ENCODE results near the gene ASIC3.

The ASIC3 gene

GRCh38 chr7:151043959-151044358, 4.4 kb upstream of the ASIC3 start:
- H3K27ac ChIP-seq (ENCODE audit: insufficient read depth, low read depth, low read length, poor library complexity, severe bottlenecking), result no peak overlapping the region
- H3K27me3 ChIP-seq (ENCODE audit: control insufficient read depth, insufficient read depth, low read length, poor library complexity, severe bottlenecking), result peaks cover 7% of the 10 kb centered on the region
- no peaks in the 10 kb centered on the region for H3K9me3 ChIP-seq (ENCODE audit: control insufficient read depth, low read length)
- H3K4me1 ChIP-seq (ENCODE audit: control insufficient read depth, insufficient read depth, low read length), result no peaks in the 10 kb centered on the region
- H3K36me3 ChIP-seq (ENCODE audit: control insufficient read depth, insufficient read depth, low read length), result no peaks in the 10 kb centered on the region
- no peak overlapping the region for H3K4me3 ChIP-seq (ENCODE audit: insufficient read depth, low read depth, low read length)
- 95 to 96% methylated on average over 20 of the region's 20 CpGs for WGBS, 2 experiments

GRCh38 chr7:151045262-151045661, 3.1 kb upstream of the ASIC3 start:
- Histone ChIP-seq H3K4me3 (ENCODE audit: insufficient read depth, low read depth, low read length) (no peak overlapping the region), H3K4me1 (ENCODE audit: control insufficient read depth, insufficient read depth, low read length) (no peaks in the 10 kb centered on the region), H3K27ac (ENCODE audit: insufficient read depth, low read depth, low read length, poor library complexity, severe bottlenecking) (no peak overlapping the region), H3K36me3 (ENCODE audit: control insufficient read depth, insufficient read depth, low read length) (no peaks in the 10 kb centered on the region), H3K9me3 (ENCODE audit: control insufficient read depth, low read length) (no peaks in the 10 kb centered on the region), H3K27me3 (ENCODE audit: control insufficient read depth, insufficient read depth, low read length, poor library complexity, severe bottlenecking) (peaks cover 18% of the 10 kb centered on the region)
- WGBS, 2 experiments, result 85 to 86% methylated on average over 11 of the region's 11 CpGs

GRCh38 chr7:151045967-151046366, 2.4 kb upstream of the ASIC3 start:
- Histone ChIP-seq H3K27ac (ENCODE audit: insufficient read depth, low read depth, low read length, poor library complexity, severe bottlenecking) (no peak overlapping the region), H3K27me3 (ENCODE audit: control insufficient read depth, insufficient read depth, low read length, poor library complexity, severe bottlenecking) (peaks cover 25% of the 10 kb centered on the region), H3K4me1 (ENCODE audit: control insufficient read depth, insufficient read depth, low read length) (no peaks in the 10 kb centered on the region), H3K4me3 (ENCODE audit: insufficient read depth, low read depth, low read length) (no peak overlapping the region), H3K36me3 (ENCODE audit: control insufficient read depth, insufficient read depth, low read length) (no peaks in the 10 kb centered on the region), H3K9me3 (ENCODE audit: control insufficient read depth, low read length) (no peaks in the 10 kb centered on the region)
- WGBS, 2 experiments, result 90 to 93% methylated on average over 9 of the region's 9 CpGs

- Histone ChIP-seq H3K4me3 (ENCODE audit: insufficient read depth, low read depth, low read length) (no peak overlapping the region), H3K4me1 (ENCODE audit: control insufficient read depth, insufficient read depth, low read length) (no peaks in the 10 kb centered on the region), H3K27ac (ENCODE audit: insufficient read depth, low read depth, low read length, poor library complexity, severe bottlenecking) (no peak overlapping the region), H3K36me3 (ENCODE audit: control insufficient read depth, insufficient read depth, low read length) (no peaks in the 10 kb centered on the region), H3K9me3 (ENCODE audit: control insufficient read depth, low read length) (no peaks in the 10 kb centered on the region), H3K27me3 (ENCODE audit: control insufficient read depth, insufficient read depth, low read length, poor library complexity, severe bottlenecking) (peaks cover 33% of the 10 kb centered on the region)
- WGBS, 2 experiments, result 90 to 91% methylated on average over 14 of the region's 14 CpGs
Measured at GRCh38 chr7:151046603-151047573, 1.4 kb upstream of the ASIC3 start.

DNA sequence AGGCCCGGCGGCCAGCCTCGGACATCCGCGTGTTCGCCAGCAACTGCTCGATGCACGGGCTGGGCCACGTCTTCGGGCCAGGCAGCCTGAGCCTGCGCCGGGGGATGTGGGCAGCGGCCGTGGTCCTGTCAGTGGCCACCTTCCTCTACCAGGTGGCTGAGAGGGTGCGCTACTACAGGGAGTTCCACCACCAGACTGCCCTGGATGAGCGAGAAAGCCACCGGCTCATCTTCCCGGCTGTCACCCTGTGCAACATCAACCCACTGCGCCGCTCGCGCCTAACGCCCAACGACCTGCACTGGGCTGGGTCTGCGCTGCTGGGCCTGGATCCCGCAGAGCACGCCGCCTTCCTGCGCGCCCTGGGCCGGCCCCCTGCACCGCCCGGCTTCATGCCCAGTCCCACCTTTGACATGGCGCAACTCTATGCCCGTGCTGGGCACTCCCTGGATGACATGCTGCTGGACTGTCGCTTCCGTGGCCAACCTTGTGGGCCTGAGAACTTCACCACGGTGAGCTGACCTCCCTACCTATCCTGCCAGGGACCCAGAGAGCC, 656 bp downstream of the ASIC3 start:
- no peaks in the 10 kb centered on the region for H3K9me3 ChIP-seq (ENCODE audit: control insufficient read depth, low read length)
- H3K4me3 ChIP-seq (ENCODE audit: insufficient read depth, low read depth, low read length), result no peak overlapping the region
- H3K36me3 ChIP-seq (ENCODE audit: control insufficient read depth, insufficient read depth, low read length), result no peaks in the 10 kb centered on the region
- no peak overlapping the region for H3K27ac ChIP-seq (ENCODE audit: insufficient read depth, low read depth, low read length, poor library complexity, severe bottlenecking)
- H3K27me3 ChIP-seq (ENCODE audit: control insufficient read depth, insufficient read depth, low read length, poor library complexity, severe bottlenecking), result peaks cover 41% of the 10 kb centered on the region
- WGBS, 2 experiments, result 93 to 94% methylated on average over 38 of the region's 38 CpGs
- no peaks in the 10 kb centered on the region for H3K4me1 ChIP-seq (ENCODE audit: control insufficient read depth, insufficient read depth, low read length)

DNA sequence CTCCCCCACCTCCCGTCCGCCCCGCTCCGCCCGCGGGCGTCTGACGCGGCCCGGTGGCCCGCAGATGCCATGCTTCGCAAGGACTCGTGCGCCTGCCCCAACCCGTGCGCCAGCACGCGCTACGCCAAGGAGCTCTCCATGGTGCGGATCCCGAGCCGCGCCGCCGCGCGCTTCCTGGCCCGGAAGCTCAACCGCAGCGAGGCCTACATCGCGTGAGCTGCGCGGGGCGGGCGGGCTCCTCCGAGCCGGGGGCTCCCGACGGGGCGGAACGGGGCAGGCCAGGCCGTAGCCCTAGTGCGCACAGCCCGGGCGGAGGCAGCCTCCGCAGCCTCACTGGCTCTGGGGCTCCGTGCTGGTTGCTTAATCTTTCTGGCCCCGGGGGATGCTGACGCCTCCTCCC, 2.8 kb downstream of the ASIC3 start:
- 2 to 3% methylated on average over 50 of the region's 50 CpGs for WGBS, 2 experiments
- H3K4me1 ChIP-seq (ENCODE audit: control insufficient read depth, insufficient read depth, low read length), result no peaks in the 10 kb centered on the region
- no peak overlapping the region for H3K27ac ChIP-seq (ENCODE audit: insufficient read depth, low read depth, low read length, poor library complexity, severe bottlenecking)
- H3K9me3 ChIP-seq (ENCODE audit: control insufficient read depth, low read length), result no peaks in the 10 kb centered on the region
- H3K36me3 ChIP-seq (ENCODE audit: control insufficient read depth, insufficient read depth, low read length), result no peaks in the 10 kb centered on the region
- H3K4me3 ChIP-seq (ENCODE audit: insufficient read depth, low read depth, low read length), result no peak overlapping the region
- peaks cover 46% of the 10 kb centered on the region for H3K27me3 ChIP-seq (ENCODE audit: control insufficient read depth, insufficient read depth, low read length, poor library complexity, severe bottlenecking)

DNA sequence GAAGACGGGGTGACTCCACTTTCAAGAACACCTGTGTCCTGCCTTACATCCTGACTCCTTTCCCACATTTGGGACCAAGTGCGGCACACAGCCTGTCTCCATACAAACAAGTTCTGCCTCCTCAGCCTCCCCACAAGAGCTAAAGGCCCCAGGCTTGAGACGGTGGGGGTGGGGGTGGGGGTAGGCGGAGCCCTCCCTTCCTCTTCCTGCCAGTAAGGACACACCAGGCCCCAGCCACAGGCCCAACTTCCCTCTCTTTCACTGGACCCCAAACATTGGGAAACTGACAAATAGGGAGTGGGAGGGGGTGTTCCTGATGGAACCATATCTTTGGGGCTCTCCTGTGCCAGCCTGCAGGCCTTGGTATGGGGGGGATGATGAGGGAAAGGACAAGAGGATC, 4.8 kb downstream of the ASIC3 start:
- Histone ChIP-seq H3K27ac (ENCODE audit: insufficient read depth, low read depth, low read length, poor library complexity, severe bottlenecking) (no peak overlapping the region), H3K27me3 (ENCODE audit: control insufficient read depth, insufficient read depth, low read length, poor library complexity, severe bottlenecking) (peaks cover 59% of the 10 kb centered on the region), H3K36me3 (ENCODE audit: control insufficient read depth, insufficient read depth, low read length) (no peaks in the 10 kb centered on the region), H3K9me3 (ENCODE audit: control insufficient read depth, low read length) (no peaks in the 10 kb centered on the region), H3K4me3 (ENCODE audit: insufficient read depth, low read depth, low read length) (no peak overlapping the region), H3K4me1 (ENCODE audit: control insufficient read depth, insufficient read depth, low read length) (peaks cover 4% of the 10 kb centered on the region)
- 81 to 84% methylated on average over 2 to 4 of the region's 4 CpGs for WGBS, 2 experiments

DNA sequence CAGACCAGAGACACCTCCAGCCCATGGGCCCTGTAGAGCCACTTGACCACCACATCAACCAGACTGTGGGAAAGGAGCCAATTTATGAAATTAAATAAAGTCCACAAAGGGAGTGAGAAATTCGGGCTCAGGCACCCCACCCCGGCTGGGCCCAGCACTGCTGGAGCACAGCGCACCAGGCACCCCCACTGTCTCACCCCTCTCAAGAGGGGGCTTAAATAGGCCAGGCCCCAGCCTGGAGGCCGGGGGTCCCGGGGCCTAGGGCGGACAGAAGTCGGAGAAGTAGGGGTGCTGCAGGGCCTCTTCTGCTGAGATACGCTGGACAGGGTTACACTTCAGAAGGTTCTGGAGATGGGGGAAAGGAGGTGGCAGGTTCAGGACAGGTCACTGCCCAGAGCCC, 5.4 kb downstream of the ASIC3 start:
- 91 to 93% methylated on average over 8 of the region's 8 CpGs for WGBS, 2 experiments
- no peaks in the 10 kb centered on the region for H3K9me3 ChIP-seq (ENCODE audit: control insufficient read depth, low read length)
- no peaks in the 10 kb centered on the region for H3K36me3 ChIP-seq (ENCODE audit: control insufficient read depth, insufficient read depth, low read length)
- H3K27ac ChIP-seq (ENCODE audit: insufficient read depth, low read depth, low read length, poor library complexity, severe bottlenecking), result no peak overlapping the region
- H3K4me3 ChIP-seq (ENCODE audit: insufficient read depth, low read depth, low read length), result no peak overlapping the region
- peaks cover 54% of the 10 kb centered on the region for H3K27me3 ChIP-seq (ENCODE audit: control insufficient read depth, insufficient read depth, low read length, poor library complexity, severe bottlenecking)
- H3K4me1 ChIP-seq (ENCODE audit: control insufficient read depth, insufficient read depth, low read length), result peaks cover 9% of the 10 kb centered on the region

- Histone ChIP-seq H3K9me3 (ENCODE audit: control insufficient read depth, low read length) (no peaks in the 10 kb centered on the region), H3K27ac (ENCODE audit: insufficient read depth, low read depth, low read length, poor library complexity, severe bottlenecking) (no peak overlapping the region), H3K4me3 (ENCODE audit: insufficient read depth, low read depth, low read length) (no peak overlapping the region), H3K36me3 (ENCODE audit: control insufficient read depth, insufficient read depth, low read length) (no peaks in the 10 kb centered on the region), H3K27me3 (ENCODE audit: control insufficient read depth, insufficient read depth, low read length, poor library complexity, severe bottlenecking) (peaks cover 42% of the 10 kb centered on the region), H3K4me1 (ENCODE audit: control insufficient read depth, insufficient read depth, low read length) (peaks cover 21% of the 10 kb centered on the region)
- WGBS, 2 experiments, result 84 to 87% methylated on average over 5 to 6 of the region's 6 CpGs
Measured at GRCh38 chr7:151056283-151056665, 7.9 kb downstream of the ASIC3 start.

GRCh38 chr7:151056666-151057505, 8.6 kb downstream of the ASIC3 start:
- H3K27ac ChIP-seq (ENCODE audit: insufficient read depth, low read depth, low read length, poor library complexity, severe bottlenecking), result no peak overlapping the region
- peaks cover 27% of the 10 kb centered on the region for H3K4me1 ChIP-seq (ENCODE audit: control insufficient read depth, insufficient read depth, low read length)
- peak overlapping the region; percentile 44 for H3K4me3 ChIP-seq (ENCODE audit: insufficient read depth, low read depth, low read length)
- H3K27me3 ChIP-seq (ENCODE audit: control insufficient read depth, insufficient read depth, low read length, poor library complexity, severe bottlenecking), result peaks cover 43% of the 10 kb centered on the region
- no peaks in the 10 kb centered on the region for H3K36me3 ChIP-seq (ENCODE audit: control insufficient read depth, insufficient read depth, low read length)
- no peaks in the 10 kb centered on the region for H3K9me3 ChIP-seq (ENCODE audit: control insufficient read depth, low read length)
- 23 to 29% methylated on average over 29 of the region's 29 CpGs for WGBS, 2 experiments

All from ectodermal cell (in vitro differentiated cells).